ENCODE data around the gene TRIM63.

TRIM63 gene

GRCh38 chr1:26084091-26084561, 16.7 kb upstream of the TRIM63 start:
- no peak for DNase-seq

GRCh38 chr1:26083208-26083607, 15.8 kb upstream of the TRIM63 start:
- DNase-seq, result no peak

GRCh38 chr1:26082020-26082350, 14.6 kb upstream of the TRIM63 start:
- DNase-seq, result no peak

GRCh38 chr1:26081267-26082019, 14.0 kb upstream of the TRIM63 start:
- no peak for DNase-seq

GRCh38 chr1:26079960-26080814, 12.8 kb upstream of the TRIM63 start:
- DNase-seq, result no peak

GRCh38 chr1:26079178-26079563, 11.7 kb upstream of the TRIM63 start:
- DNase-seq, result no peak

- no peak for DNase-seq
These were observed 11.1 kb upstream of the TRIM63 start for GRCh38 chr1:26078286-26079177.

- no peak for DNase-seq
These were observed 10.1 kb upstream of the TRIM63 start for GRCh38 chr1:26077524-26077923.

- DNase-seq, result no peak
These were observed 8.2 kb upstream of the TRIM63 start for GRCh38 chr1:26075421-26076144.

- DNase-seq, result no peak
These were observed 4.9 kb upstream of the TRIM63 start for GRCh38 chr1:26072305-26072704.

GRCh38 chr1:26070963-26071342, 3.5 kb upstream of the TRIM63 start:
- DNase-seq, result no peak

GRCh38 chr1:26070296-26070962, 3.0 kb upstream of the TRIM63 start:
- no peak for DNase-seq

- no peak for DNase-seq
These were observed 2.5 kb upstream of the TRIM63 start for GRCh38 chr1:26069941-26070295.

GRCh38 chr1:26066857-26067256, 573 bp downstream of the TRIM63 start:
- DNase-seq, result no peak

- DNase-seq, result no peak
These were observed 1.3 kb downstream of the TRIM63 start for GRCh38 chr1:26066160-26066559.

GRCh38 chr1:26064553-26064952, 2.9 kb downstream of the TRIM63 start:
- no peak for DNase-seq

GRCh38 chr1:26060832-26061574, 6.4 kb downstream of the TRIM63 start:
- no peak for DNase-seq

- no peak for DNase-seq
These were observed 7.5 kb downstream of the TRIM63 start for GRCh38 chr1:26059906-26060305.

GRCh38 chr1:26058052-26058595, 9.3 kb downstream of the TRIM63 start:
- no peak for DNase-seq

- DNase-seq, result no peak
These were observed 10.2 kb downstream of the TRIM63 start for GRCh38 chr1:26057189-26057588.

GRCh38 chr1:26055041-26055440, 12.4 kb downstream of the TRIM63 start:
- DNase-seq, result no peak
